ENCODE measurements around the gene MLYCD.

MLYCD gene

DNA sequence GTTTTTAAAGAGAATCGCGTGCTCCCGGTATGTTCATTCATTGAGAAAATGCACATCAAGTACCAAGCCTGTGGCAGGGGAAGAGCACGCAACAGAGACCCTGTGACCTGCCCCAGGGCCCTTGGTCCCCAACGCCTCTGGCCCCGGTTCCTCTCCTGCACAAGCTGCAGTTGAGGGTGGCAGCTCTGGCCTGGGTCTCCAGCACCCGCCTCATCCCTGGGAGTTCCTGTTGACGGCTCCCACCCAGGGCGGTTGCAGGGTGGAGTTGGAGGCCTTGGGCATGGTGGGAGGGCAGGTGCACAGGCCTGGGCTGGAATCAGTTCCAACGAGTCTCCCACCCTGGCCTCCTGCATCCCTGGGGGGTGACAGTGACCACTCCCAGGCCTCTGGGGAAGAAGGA lies 74.2 kb downstream of the MLYCD start:
- no peak for DNase-seq

DNA sequence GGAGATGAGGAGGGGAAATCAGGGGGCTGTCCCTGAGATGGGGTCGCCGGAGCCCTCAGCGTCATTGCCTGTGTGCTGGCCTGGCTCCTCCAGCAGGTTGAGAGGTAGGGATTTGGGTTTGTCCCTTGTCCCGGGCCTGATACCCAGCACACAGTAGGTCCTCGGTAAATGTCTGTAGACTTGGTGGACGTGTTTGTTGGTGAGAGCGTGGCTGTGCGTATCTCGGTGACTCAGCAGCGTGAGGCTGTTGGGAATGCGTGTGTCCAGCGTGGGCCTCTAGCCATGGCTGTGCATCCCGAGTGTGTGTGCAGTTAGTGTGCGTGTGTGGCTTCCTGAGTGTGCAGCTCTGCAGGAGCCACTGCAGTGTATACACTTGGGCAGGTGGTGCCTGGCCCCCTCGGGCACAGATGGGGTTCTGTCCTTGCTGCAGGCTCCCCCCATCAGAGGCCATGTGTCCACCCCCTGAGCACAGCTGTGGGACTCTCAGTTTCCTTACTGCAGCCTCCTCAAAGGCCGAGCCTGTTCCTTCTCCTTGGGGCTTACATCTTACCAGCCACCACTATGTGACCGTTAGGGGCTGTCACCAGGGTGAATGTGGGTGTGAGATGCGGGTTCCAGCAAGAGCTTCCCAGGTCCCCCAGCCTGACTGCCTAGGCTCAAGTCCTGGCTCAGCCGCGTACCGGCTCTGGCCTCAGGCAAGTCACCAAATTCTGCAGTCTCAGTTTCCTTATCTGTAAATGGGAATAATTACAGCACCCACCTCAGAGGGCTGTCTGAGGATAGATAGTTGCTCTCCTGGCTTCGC lies 74.9 kb downstream of the MLYCD start:
- no peak for DNase-seq

DNA sequence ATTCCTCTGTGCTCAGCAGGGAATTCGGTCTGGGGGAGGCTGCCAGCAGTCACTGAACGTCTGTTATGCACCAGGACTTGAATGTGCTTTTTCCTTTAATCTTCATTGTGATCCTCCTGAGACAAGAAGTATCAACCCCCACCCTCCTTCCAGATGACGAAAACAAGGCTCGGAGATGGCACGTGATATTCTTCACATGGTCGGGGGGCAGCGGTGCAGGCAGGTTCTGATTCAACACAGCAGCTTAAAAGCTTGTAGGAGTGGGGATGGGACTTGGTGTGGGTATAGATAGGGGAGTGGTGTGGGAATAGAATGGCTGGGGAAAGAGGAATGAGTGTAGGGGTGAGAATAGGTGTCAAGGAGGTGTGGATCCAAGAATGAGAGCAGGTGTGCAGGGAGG lies 75.6 kb downstream of the MLYCD start:
- no peak for DNase-seq

- no peak for DNase-seq
These were observed 76.8 kb downstream of the MLYCD start for GRCh38 chr16:83975590-83976260.
